MM.1S (cell line): ENCODE results near the gene CHMP6.

Experiments used
- DNase-seq: peaks from one replicate; pipeline ENCODE4 v3.0.0-alpha.2; 2015
- H2AFZ ChIP-seq: fragments of 300-600 bp; sonication (generic); 2 replicates; pipeline ENCODE4 v1.6.0; 2016; ENCODE audit warnings: antibody characterized with exemption, low read length
- H3F3A ChIP-seq: fragments of 300-600 bp; sonication (generic); 2 replicates; pipeline ENCODE4 v1.6.1; 2016; ENCODE audit warnings: mild to moderate bottlenecking, antibody characterized with exemption, low read length, moderate library complexity, mixed read lengths; ENCODE audit not compliant: insufficient read depth
- H3K27ac ChIP-seq: fragments of 300-600 bp; sonication (generic); 2 replicates; pipeline ENCODE4 v1.5.1; 2016; ENCODE audit warnings: mild to moderate bottlenecking, low read length
- H3K27me3 ChIP-seq: fragments of 300-600 bp; sonication (generic); replicated peaks from 2 replicates; pipeline ENCODE4 v1.6.0; 2016; ENCODE audit warnings: low read length; ENCODE audit not compliant: insufficient read depth
- H3K36me3 ChIP-seq: fragments of 300-600 bp; sonication (generic); replicated peaks from 2 replicates; pipeline ENCODE4 v1.6.1; 2016; ENCODE audit warnings: mild to moderate bottlenecking, low read length, mixed read lengths; ENCODE audit not compliant: insufficient read depth
- H3K4me1 ChIP-seq: fragments of 300-600 bp; sonication (generic); 2 replicates; pipeline ENCODE4 v1.6.1; 2016; ENCODE audit warnings: low read length, mixed read lengths
- H3K4me2 ChIP-seq: fragments of 300-600 bp; sonication (generic); 2 replicates; pipeline ENCODE4 v1.6.0; 2016; ENCODE audit warnings: low read depth, low read length
- H3K4me3 ChIP-seq: fragments of 300-600 bp; sonication (generic); 2 replicates; pipeline ENCODE4 v1.5.1; 2016; ENCODE audit warnings: low read length, mixed read lengths
- H3K79me2 ChIP-seq: fragments of 300-600 bp; sonication (generic); 2 replicates; pipeline ENCODE4 v1.6.1; 2016; ENCODE audit warnings: mixed run types, low read length, mixed read lengths
- H3K9ac ChIP-seq: fragments of 300-600 bp; sonication (generic); 2 replicates; pipeline ENCODE4 v1.6.1; 2016; ENCODE audit warnings: low read length, mixed read lengths
- H3K9me2 ChIP-seq: fragments of 300-600 bp; sonication (generic); replicated peaks from 2 replicates; pipeline ENCODE4 v1.6.1; 2016; ENCODE audit warnings: mild to moderate bottlenecking, low read length, mixed read lengths; ENCODE audit not compliant: insufficient read depth
- H3K9me3 ChIP-seq: fragments of 300-600 bp; sonication (generic); replicated peaks from 2 replicates; pipeline ENCODE4 v1.6.1; 2016; ENCODE audit warnings: mild to moderate bottlenecking, low read length, mixed read lengths; ENCODE audit not compliant: insufficient read depth
- H4K20me1 ChIP-seq: fragments of 300-600 bp; sonication (generic); 2 replicates; pipeline ENCODE4 v1.6.1; 2016; ENCODE audit warnings: mild to moderate bottlenecking, low read length, moderate library complexity, mixed read lengths; ENCODE audit not compliant: insufficient read depth
- CTCF ChIP-seq: fragments of 300-600 bp; sonication (generic); IDR thresholded peaks from 2 replicates; pipeline ENCODE4 v1.5.1; 2016; ENCODE audit warnings: antibody characterized with exemption, low read length, mixed read lengths
- EZH2 ChIP-seq: fragments of 300-600 bp; sonication (generic); optimal IDR thresholded peaks from 2 replicates; pipeline ENCODE3; 2017; ENCODE audit warnings: low read depth, mild to moderate bottlenecking, antibody characterized with exemption, low read length, mixed read lengths
- EZH2phosphoT487 ChIP-seq: fragments of 300-600 bp; sonication (generic); IDR thresholded peaks from 2 replicates; pipeline ENCODE4 v1.6.1; 2018; ENCODE audit warnings: antibody characterized with exemption, low read length

CHMP6 gene

GRCh38 chr17:81044428-81044763, 52.8 kb downstream of the CHMP6 start:
- peaks cover 97% of the 10 kb centered on the region for H3K27me3 ChIP-seq
- no peaks in the 10 kb centered on the region for H3F3A ChIP-seq
- peaks cover 3% of the 10 kb centered on the region; the same call in 1 of the 2 replicates for H3K4me1 ChIP-seq
- H3K9me2 ChIP-seq, result no peaks in the 10 kb centered on the region
- H3K36me3 ChIP-seq, result no peaks in the 10 kb centered on the region
- no peaks in the 10 kb centered on the region for H3K79me2 ChIP-seq
- H2AFZ ChIP-seq, result no peak overlapping the region
- no peak overlapping the region for H3K9ac ChIP-seq
- no peaks in the 10 kb centered on the region for H3K9me3 ChIP-seq
- H3K27ac ChIP-seq, result no peak overlapping the region
- TF ChIP-seq EZH2, result no peak
- TF ChIP-seq CTCF, result no peak
- TF ChIP-seq EZH2phosphoT487, result no peak
- DNase-seq, result no peak
- H3K4me2 ChIP-seq, result no peak overlapping the region
- H3K4me3 ChIP-seq, result no peak overlapping the region
- H4K20me1 ChIP-seq, result no peaks in the 10 kb centered on the region

GRCh38 chr17:81044764-81045589, 53.3 kb downstream of the CHMP6 start:
- DNase-seq, result no peak
- no peaks in the 10 kb centered on the region for H3K79me2 ChIP-seq
- no peak overlapping the region for H3K9ac ChIP-seq

GRCh38 chr17:81045590-81046095, 54.0 kb downstream of the CHMP6 start:
- no peak overlapping the region for H3K4me2 ChIP-seq
- H3K4me1 ChIP-seq, result peaks cover 10% of the 10 kb centered on the region
- no peak overlapping the region for H3K9ac ChIP-seq
- no peak for TF ChIP-seq EZH2
- no peak for TF ChIP-seq CTCF
- TF ChIP-seq EZH2phosphoT487, result no peak
- H3K79me2 ChIP-seq, result no peaks in the 10 kb centered on the region
- no peak overlapping the region for H3K4me3 ChIP-seq
- no peaks in the 10 kb centered on the region for H3K9me2 ChIP-seq
- no peaks in the 10 kb centered on the region for H4K20me1 ChIP-seq
- no peaks in the 10 kb centered on the region for H3K9me3 ChIP-seq
- no peak overlapping the region for H2AFZ ChIP-seq
- no peaks in the 10 kb centered on the region for H3F3A ChIP-seq
- H3K27ac ChIP-seq, result no peak overlapping the region
- H3K36me3 ChIP-seq, result no peaks in the 10 kb centered on the region
- H3K27me3 ChIP-seq, result peaks cover 97% of the 10 kb centered on the region
- no peak for DNase-seq

More at GRCh38 chr17:81044764-81045589, 53.3 kb downstream of the CHMP6 start:
- no peak overlapping the region for H3K27ac ChIP-seq
- H4K20me1 ChIP-seq, result no peaks in the 10 kb centered on the region
- no peaks in the 10 kb centered on the region for H3K9me2 ChIP-seq
- no peak overlapping the region for H3K4me3 ChIP-seq
- no peak overlapping the region for H2AFZ ChIP-seq
- no peak overlapping the region for H3K4me2 ChIP-seq
- no peaks in the 10 kb centered on the region for H3F3A ChIP-seq
- no peaks in the 10 kb centered on the region for H3K36me3 ChIP-seq
- TF ChIP-seq CTCF (no peak), EZH2phosphoT487 (no peak), EZH2 (no peak)
- peaks cover 97% of the 10 kb centered on the region for H3K27me3 ChIP-seq
- no peaks in the 10 kb centered on the region for H3K9me3 ChIP-seq
- H3K4me1 ChIP-seq, result peaks cover 9% of the 10 kb centered on the region
